PC-9 (cell line): ENCODE results near the gene TMEM232. TPM values are rescaled to one million over a fixed set of nuclear protein-coding genes. Genes with fewer than 3 reads are reported as not detected.

ENCODE experiments used
- BruUV-seq: library from RNA; stranded (reverse); fragments of 400-500 nt; replicated peaks from 2 replicates; lab custom pipeline; 2021; lab: Mats Ljungman, UMichigan
- CTCF ChIA-PET: fragments of 300-600 bp; sonication (Branson Sonifier 250); formaldehyde crosslinking; loops from one replicate; lab custom pipeline; 2022; ENCODE audit warnings: antibody characterized with exemption; lab: Charles Lee
- POLR2A ChIA-PET: fragments of 300-600 bp; sonication (Branson Sonifier 250); formaldehyde crosslinking; loops from one replicate; lab custom pipeline; 2022; ENCODE audit warnings: antibody characterized with exemption; ENCODE audit not compliant: unreplicated experiment; lab: Charles Lee
- DNase-seq, 2 experiments: peaks; one replicate each; pipeline versions ENCODE4 v3.0.0 to v3.0.0-alpha.2; 2015 to 2022; ENCODE audit warnings: mixed read lengths in 1 of 2
- H2AFZ ChIP-seq: fragments of 200-600 bp; sonication (generic); 2 replicates; pipeline ENCODE4 v1.8.1; 2017; ENCODE audit warnings: antibody characterized with exemption
- H3F3A ChIP-seq: fragments of 200-600 bp; sonication (generic); 2 replicates; pipeline ENCODE4 v1.8.1; 2017; ENCODE audit warnings: antibody characterized with exemption, mild to moderate bottlenecking, low read depth; ENCODE audit not compliant: insufficient read depth
- H3K27ac ChIP-seq: fragments of 200-600 bp; sonication (generic); 2 replicates; pipeline ENCODE4 v1.6.1; 2016; ENCODE audit warnings: mixed run types
- H3K27me3 ChIP-seq: fragments of 200-600 bp; sonication (generic); 2 replicates; pipeline ENCODE4 v1.6.1; 2016; ENCODE audit warnings: low read depth, mixed run types; ENCODE audit not compliant: insufficient read depth
- H3K36me3 ChIP-seq: fragments of 200-600 bp; sonication (generic); 2 replicates; pipeline ENCODE4 v1.6.1; 2016; ENCODE audit warnings: low read depth, mixed run types
- H3K4me1 ChIP-seq: fragments of 200-600 bp; sonication (generic); replicated peaks from 2 replicates; pipeline ENCODE4 v1.6.1; 2016; ENCODE audit warnings: mixed run types; ENCODE audit not compliant: insufficient read depth
- H3K4me2 ChIP-seq: fragments of 200-600 bp; sonication (generic); 2 replicates; pipeline ENCODE4 v1.6.1; 2017; ENCODE audit warnings: mixed run types
- H3K4me3 ChIP-seq: fragments of 200-600 bp; sonication (generic); 2 replicates; pipeline ENCODE4 v1.6.1; 2016; ENCODE audit warnings: mixed run types
- H3K79me2 ChIP-seq: fragments of 200-600 bp; sonication (generic); 2 replicates; pipeline ENCODE4 v1.6.1; 2017; ENCODE audit warnings: low read depth, mixed run types
- H3K9me2 ChIP-seq: fragments of 200-600 bp; sonication (generic); 2 replicates; pipeline ENCODE4 v1.8.1; 2017; ENCODE audit warnings: mild to moderate bottlenecking; ENCODE audit not compliant: insufficient read depth
- H3K9me3 ChIP-seq: fragments of 200-600 bp; sonication (generic); 2 replicates; pipeline ENCODE4 v1.8.1; 2016; ENCODE audit warnings: low read depth; ENCODE audit not compliant: insufficient read depth
- H4K20me1 ChIP-seq: fragments of 200-600 bp; sonication (generic); 2 replicates; pipeline ENCODE4 v1.8.1; 2017; ENCODE audit not compliant: insufficient read depth
- CTCF ChIP-seq: fragments of 200-600 bp; sonication (generic); conservative IDR thresholded peaks from 2 replicates; pipeline ENCODE4 v1.6.1; 2017; ENCODE audit warnings: mixed run types, antibody characterized with exemption, mild to moderate bottlenecking, moderate library complexity
- EZH2 ChIP-seq: fragments of 200-600 bp; sonication (generic); IDR thresholded peaks from 2 replicates; pipeline ENCODE4 v1.8.0; 2017; ENCODE audit warnings: antibody characterized with exemption, low read depth
- intact Hi-C: fragments of 100-400 bp; cut with micrococcal nuclease; formaldehyde crosslinking; loops from one replicate; pipeline ENCODE4 v1.10.0; 2022; ENCODE audit not compliant: unreplicated experiment
- total RNA-seq: library from RNA; stranded (reverse); gene quantifications from 2 replicates; pipeline ENCODE4 v1.2.3, GENCODE V29; 2021

TMEM232 gene
- total RNA-seq, 1 experiment from 2014 or later, result 0.65 TPM

- Histone ChIP-seq H3K27me3 (no peaks in the 10 kb centered on the region), H2AFZ (no peak overlapping the region), H3K79me2 (no peaks in the 10 kb centered on the region), H4K20me1 (no peaks in the 10 kb centered on the region), H3K4me3 (no peak overlapping the region), H3K4me1 (no peaks in the 10 kb centered on the region), H3K4me2 (no peak overlapping the region), H3K9me3 (no peaks in the 10 kb centered on the region), H3K27ac (no peak overlapping the region), H3K36me3 (no peaks in the 10 kb centered on the region), H3K9me2 (no peaks in the 10 kb centered on the region), H3F3A (no peaks in the 10 kb centered on the region)
- no TSS peak for BruUV-seq
- ChIA-PET POLR2A (no interaction called here), CTCF (no interaction called here)
- TF ChIP-seq CTCF (no peak), EZH2 (no peak)
- intact Hi-C loops, result no loop called here
- no peak for DNase-seq
Measured at GRCh38 chr5:110549301-110549700, 177.2 kb downstream of the TMEM232 start.

DNA sequence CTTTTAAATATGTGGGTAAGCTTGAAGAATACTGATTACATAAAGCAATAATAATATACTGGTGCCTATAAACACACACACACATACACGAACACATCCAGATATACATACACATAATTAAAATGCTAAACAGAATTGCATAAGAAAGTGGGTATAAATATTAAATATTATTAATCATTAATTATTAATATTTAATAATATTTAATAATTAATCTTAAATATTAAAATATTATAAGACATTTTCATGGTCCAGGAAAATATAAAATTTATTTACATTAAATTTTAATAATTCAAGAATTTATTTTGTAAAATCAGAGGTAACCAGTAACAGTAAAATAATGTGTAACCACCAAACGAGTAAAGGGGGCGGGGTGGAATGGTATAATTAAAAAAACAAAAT, 178.3 kb downstream of the TMEM232 start:
- CTCF ChIA-PET, result no interaction called here
- H2AFZ ChIP-seq, result no peak overlapping the region
- H3K27ac ChIP-seq, result no peak overlapping the region
- H4K20me1 ChIP-seq, result no peaks in the 10 kb centered on the region
- POLR2A ChIA-PET, result no interaction called here
- H3K4me3 ChIP-seq, result no peak overlapping the region
- no peaks in the 10 kb centered on the region for H3K79me2 ChIP-seq
- BruUV-seq, result no TSS peak
- no peaks in the 10 kb centered on the region for H3K27me3 ChIP-seq
- H3K4me2 ChIP-seq, result no peak overlapping the region
- H3K4me1 ChIP-seq, result no peaks in the 10 kb centered on the region
- H3K9me2 ChIP-seq, result no peaks in the 10 kb centered on the region
- intact Hi-C loops, result no loop called here
- H3K9me3 ChIP-seq, result no peaks in the 10 kb centered on the region
- TF ChIP-seq EZH2, result no peak
- no peak for TF ChIP-seq CTCF
- H3K36me3 ChIP-seq, result no peaks in the 10 kb centered on the region
- no peaks in the 10 kb centered on the region for H3F3A ChIP-seq
- DNase-seq, result no peak

DNA sequence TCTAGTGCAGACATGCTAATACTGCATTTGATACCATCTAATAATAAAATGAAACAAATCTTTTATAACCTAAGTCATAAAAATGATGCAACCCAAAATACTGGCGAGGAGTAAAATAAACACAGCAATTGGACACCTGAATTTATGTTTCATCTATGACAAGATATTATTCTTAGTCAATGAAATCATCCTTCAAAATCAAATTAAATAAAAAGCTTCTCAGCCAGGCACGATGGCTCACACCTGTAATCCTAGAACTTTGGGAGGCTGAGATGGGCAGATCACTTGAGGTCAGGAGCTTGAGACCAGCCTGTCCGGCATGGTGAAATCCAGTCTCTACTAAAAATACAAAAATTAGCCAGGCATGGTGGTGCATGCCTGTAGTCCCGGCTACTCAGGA, 179.0 kb downstream of the TMEM232 start:
- Histone ChIP-seq H3F3A (no peaks in the 10 kb centered on the region), H3K27ac (no peak overlapping the region), H3K4me2 (no peak overlapping the region), H3K4me1 (no peaks in the 10 kb centered on the region), H3K36me3 (no peaks in the 10 kb centered on the region), H3K9me3 (no peaks in the 10 kb centered on the region), H2AFZ (no peak overlapping the region), H3K27me3 (no peaks in the 10 kb centered on the region), H3K4me3 (no peak overlapping the region), H3K79me2 (no peaks in the 10 kb centered on the region), H3K9me2 (no peaks in the 10 kb centered on the region), H4K20me1 (no peaks in the 10 kb centered on the region)
- CTCF ChIA-PET, result no interaction called here
- POLR2A ChIA-PET, result no interaction called here
- intact Hi-C loops, result no loop called here
- BruUV-seq, result no TSS peak
- no peak for DNase-seq
- TF ChIP-seq EZH2, result no peak
- no peak for TF ChIP-seq CTCF
